Measurements from ENCODE around the gene GPS1.

The GPS1 gene

DNA sequence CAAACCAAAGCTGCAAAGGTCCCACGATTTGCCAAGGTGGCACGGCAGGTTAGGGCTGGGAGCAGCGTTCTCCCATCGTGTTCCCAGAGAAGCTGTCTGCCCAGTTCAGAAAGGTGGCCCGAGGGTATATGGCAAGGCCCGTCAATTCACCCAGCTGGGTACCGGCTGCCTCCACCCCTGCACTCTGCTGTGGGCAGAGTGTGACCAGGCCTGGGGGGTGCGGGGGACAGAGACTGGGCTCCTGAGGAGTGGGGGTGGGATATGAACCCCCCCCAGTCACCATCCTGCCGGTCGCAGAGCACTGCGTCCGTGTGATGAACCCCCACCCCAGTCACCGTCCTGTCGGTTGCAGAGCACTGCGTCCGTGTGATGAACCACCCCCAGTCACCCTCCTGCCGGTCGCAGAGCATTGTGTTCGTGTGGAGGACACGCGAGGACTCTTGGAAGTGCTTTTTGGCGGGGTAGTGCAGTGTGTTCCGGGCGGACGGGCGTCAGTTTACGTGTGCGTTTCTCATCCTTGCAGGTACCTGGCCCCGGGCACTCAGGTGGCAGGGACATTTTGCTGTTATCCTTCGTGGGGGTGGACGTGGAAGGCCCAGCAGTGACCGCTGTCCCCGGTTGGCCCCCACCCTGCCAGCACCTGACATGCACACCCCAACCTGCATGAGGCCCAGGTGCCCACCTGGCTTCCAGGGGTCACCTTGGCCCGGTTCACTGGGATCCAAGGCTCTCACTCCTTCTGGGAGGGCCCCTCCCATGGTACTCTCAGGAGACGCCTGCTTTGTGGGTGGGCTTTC, 49.0 kb downstream of the GPS1 start:
- peak; percentile 22 for DNase-seq
- TF ChIP-seq, protein P1, sequence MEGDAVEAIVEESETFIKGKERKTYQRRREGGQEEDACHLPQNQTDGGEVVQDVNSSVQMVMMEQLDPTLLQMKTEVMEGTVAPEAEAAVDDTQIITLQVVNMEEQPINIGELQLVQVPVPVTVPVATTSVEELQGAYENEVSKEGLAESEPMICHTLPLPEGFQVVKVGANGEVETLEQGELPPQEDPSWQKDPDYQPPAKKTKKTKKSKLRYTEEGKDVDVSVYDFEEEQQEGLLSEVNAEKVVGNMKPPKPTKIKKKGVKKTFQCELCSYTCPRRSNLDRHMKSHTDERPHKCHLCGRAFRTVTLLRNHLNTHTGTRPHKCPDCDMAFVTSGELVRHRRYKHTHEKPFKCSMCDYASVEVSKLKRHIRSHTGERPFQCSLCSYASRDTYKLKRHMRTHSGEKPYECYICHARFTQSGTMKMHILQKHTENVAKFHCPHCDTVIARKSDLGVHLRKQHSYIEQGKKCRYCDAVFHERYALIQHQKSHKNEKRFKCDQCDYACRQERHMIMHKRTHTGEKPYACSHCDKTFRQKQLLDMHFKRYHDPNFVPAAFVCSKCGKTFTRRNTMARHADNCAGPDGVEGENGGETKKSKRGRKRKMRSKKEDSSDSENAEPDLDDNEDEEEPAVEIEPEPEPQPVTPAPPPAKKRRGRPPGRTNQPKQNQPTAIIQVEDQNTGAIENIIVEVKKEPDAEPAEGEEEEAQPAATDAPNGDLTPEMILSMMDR (IDR thresholded peaks at IDR 0.05; ENCODE audit: low read depth, low read length), result no peak
- Histone ChIP-seq H3K9me3 (peaks cover 4% of the 10 kb centered on the region; the same call in 1 of the 2 replicates), H3K4me3 (ENCODE audit: low read depth, low read length) (no peak overlapping the region), H3K27me3 (no peaks in the 10 kb centered on the region), H3K36me3 (peaks cover 31% of the 10 kb centered on the region), H3K4me1 (peaks cover 32% of the 10 kb centered on the region)

DNA sequence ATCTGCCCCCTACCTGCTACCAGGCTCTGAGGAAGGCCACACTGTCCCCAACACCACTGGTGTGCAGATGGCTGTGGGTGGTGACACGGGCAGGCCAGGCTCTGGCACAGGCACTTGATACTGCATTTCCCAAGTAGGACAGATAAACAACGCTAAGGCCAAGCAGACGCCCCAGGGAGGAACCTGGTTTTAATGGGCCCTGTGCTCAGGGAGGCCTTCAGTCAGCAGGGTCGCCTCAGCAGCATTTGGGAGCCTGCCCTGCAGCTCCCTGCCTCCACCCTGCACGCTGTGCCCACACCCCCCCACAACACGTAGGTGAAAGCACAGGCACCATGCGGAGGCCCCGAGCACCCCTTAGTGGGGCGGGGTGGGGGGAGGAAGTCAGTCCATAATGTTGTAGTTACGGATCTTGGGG, 49.6 kb downstream of the GPS1 start:
- Histone ChIP-seq H3K4me3 (ENCODE audit: low read depth, low read length) (no peak overlapping the region), H3K27me3 (no peaks in the 10 kb centered on the region), H3K36me3 (peaks cover 25% of the 10 kb centered on the region), H3K4me1 (peaks cover 39% of the 10 kb centered on the region), H3K9me3 (peaks cover 4% of the 10 kb centered on the region; the same call in 1 of the 2 replicates)
- TF ChIP-seq, protein P1 (IDR thresholded peaks at IDR 0.05; ENCODE audit: low read depth, low read length), result no peak
- peak; percentile 55 for DNase-seq

DNA sequence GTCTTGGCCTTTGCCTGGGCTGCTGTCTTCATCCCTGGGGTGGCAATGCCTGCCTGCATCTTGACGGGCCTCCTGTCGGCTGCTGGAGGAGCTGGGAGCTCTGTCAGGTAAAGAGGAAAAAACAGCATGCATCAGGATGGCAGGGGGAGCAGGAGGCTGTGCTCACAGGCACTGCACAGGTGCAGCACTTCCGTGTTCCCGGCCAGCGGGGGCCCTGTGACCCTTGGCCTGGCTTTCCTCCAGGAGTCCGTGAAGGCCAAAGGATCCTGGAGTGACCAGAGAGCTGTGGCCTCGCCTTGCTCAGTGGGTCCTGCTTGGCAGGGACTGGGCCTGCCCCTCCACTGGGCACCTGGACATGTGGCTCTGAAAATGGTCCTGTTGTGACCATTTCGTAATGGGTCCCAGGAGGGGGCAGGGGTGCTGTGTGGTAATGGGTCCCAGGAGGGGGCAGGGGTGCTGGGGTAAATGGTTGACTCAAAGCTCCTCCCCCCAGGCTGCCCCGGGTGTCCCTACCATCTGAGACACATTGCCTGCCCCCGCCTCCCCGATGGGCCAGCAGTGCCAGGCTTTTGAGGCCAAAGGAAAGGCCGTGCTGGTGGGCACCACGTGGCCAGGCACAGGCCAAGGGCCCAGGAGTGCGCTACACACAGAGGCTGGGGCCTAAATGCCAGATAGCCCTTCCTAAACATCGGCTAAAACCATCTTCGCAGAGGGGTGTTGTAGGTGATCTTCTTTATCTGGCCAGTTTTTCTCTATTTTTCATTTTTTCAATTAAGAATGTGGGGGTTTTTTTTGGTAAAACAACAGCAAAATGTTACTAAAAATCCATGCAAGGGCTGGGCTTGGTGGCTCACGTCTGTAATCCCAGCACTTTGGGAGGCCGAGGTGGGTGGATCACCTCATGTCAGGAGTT, 50.3 kb downstream of the GPS1 start:
- H3K4me1 ChIP-seq, result peaks cover 46% of the 10 kb centered on the region
- DNase-seq, result no peak
- H3K9me3 ChIP-seq, result peaks cover 4% of the 10 kb centered on the region; the same call in 1 of the 2 replicates
- H3K36me3 ChIP-seq, result peaks cover 18% of the 10 kb centered on the region
- TF ChIP-seq, protein P1 (IDR thresholded peaks at IDR 0.05; ENCODE audit: low read depth, low read length), result no peak
- no peaks in the 10 kb centered on the region for H3K27me3 ChIP-seq
- no peak overlapping the region for H3K4me3 ChIP-seq (ENCODE audit: low read depth, low read length)

DNA sequence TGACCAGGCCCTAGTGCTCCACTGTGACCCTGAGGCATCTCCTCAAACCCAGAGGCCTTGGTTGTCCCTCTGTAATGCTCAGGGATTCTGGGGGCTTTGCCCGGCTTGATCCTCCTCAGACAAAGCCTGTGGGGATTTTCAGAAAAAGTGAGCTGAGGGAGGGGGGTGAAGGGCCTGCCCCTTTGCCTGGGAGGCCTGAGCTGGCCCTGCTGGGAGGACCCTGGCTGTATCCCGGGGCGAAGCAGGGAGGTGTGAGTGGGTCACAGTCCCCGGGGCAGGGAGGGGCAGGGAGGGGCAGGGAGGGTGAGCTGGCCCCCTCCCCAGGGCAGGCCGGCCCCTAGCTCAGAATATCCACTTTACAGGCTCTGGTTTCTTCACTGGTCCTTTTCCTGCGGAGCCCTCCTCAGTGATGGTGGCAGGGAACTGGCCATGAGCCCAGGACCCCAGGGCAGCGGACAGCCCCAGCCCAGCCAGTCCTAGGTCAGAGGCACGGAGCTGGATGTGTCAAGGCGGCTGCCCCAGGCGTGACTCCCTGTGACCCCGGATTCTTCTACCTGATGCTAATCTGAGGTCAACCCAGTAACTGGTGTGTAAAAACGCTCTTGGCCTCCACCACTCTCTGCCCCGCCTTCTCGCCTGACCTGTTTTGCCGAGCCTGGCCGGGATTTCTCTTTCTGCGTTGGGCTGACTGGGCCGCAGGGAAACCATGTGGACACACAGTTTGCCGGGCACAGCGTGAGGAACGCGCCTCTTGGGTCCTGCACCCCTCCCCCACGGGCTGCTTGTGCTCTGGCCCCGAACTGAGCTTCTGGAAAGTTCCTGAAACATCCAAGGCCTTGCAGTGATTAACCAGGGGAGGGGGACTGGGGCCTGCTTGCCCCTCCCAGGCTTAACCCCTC, 52.1 kb downstream of the GPS1 start:
- TF ChIP-seq, protein P1 (IDR thresholded peaks at IDR 0.05; ENCODE audit: low read depth, low read length), result no peak
- peaks cover 12% of the 10 kb centered on the region for H3K36me3 ChIP-seq
- H3K4me1 ChIP-seq, result peaks cover 49% of the 10 kb centered on the region
- no peaks in the 10 kb centered on the region for H3K27me3 ChIP-seq
- DNase-seq, result peak; percentile 28
- H3K9me3 ChIP-seq, result peaks cover 4% of the 10 kb centered on the region; the same call in 1 of the 2 replicates
- no peak overlapping the region for H3K4me3 ChIP-seq (ENCODE audit: low read depth, low read length)

DNA sequence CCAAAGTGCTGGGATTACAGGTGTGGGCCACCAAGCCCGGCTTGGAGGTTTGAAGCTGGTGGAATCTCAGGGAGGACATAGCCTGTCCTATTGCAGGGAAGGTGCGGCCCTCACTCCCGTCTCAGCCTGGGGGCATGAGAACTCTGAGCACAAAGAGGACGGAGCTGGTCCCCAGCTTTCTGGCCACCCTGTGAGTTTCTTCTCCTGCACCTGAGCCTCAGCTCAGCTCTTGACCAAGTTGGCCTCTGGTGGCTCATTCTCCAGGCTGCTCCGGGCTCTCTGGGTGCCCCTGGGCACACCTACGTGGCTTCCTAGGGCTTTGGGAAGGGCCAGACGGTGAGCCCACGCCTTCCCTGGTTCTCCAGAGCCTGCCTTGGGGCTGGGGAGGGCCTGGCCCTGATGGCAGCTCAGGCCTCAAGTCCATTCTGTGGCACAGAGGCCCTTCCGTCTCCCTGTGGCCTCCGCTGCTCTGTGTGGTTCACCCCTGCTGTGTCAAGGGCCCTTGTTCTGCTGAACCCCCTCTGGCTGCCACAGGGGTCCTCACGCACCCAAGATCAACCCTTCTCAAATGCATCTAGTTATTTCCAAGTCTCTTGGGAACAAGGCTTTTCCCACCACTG, 53.2 kb downstream of the GPS1 start:
- Histone ChIP-seq H3K36me3 (peaks cover 4% of the 10 kb centered on the region; the same call in 1 of the 2 replicates), H3K4me3 (ENCODE audit: low read depth, low read length) (no peak overlapping the region), H3K27me3 (no peaks in the 10 kb centered on the region), H3K9me3 (no peaks in the 10 kb centered on the region; the same call in 1 of the 2 replicates), H3K4me1 (peaks cover 39% of the 10 kb centered on the region)
- TF ChIP-seq, protein P1 (IDR thresholded peaks at IDR 0.05; ENCODE audit: low read depth, low read length), result no peak
- DNase-seq, result no peak

Measured in BE2C (cell line).